Measurements from ENCODE around the gene ANKRD33. TPM values are rescaled to one million over a fixed set of nuclear protein-coding genes. Genes with fewer than 3 reads are reported as not detected.

Gene ANKRD33
- total and polyA plus RNA-seq, 2 of the 8 experiments (the other 6 are each of a cell fraction or from before 2014, with no cell fraction given) = 0.41 to 0.53 TPM

DNA sequence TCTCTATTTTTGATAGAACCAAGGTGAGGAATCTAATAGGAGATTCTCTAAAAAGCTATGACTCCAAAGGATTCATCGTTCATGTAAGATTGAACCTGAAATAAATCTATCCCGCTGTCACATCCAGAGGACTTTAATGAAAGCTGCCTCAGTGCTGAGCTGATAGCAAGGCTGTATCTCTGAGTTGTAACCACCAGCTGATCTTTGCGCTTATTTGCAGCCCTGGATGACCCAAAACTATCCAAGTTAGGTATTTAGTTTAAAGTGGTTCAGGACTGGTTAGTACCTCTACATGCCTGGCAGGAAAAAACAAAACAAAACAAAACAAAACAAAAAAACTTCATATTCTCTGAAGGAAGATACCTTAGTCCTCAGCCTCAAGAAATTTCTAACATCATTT lies 8.8 kb upstream of the ANKRD33 start (continued):
- TF ChIP-seq, protein P1, sequence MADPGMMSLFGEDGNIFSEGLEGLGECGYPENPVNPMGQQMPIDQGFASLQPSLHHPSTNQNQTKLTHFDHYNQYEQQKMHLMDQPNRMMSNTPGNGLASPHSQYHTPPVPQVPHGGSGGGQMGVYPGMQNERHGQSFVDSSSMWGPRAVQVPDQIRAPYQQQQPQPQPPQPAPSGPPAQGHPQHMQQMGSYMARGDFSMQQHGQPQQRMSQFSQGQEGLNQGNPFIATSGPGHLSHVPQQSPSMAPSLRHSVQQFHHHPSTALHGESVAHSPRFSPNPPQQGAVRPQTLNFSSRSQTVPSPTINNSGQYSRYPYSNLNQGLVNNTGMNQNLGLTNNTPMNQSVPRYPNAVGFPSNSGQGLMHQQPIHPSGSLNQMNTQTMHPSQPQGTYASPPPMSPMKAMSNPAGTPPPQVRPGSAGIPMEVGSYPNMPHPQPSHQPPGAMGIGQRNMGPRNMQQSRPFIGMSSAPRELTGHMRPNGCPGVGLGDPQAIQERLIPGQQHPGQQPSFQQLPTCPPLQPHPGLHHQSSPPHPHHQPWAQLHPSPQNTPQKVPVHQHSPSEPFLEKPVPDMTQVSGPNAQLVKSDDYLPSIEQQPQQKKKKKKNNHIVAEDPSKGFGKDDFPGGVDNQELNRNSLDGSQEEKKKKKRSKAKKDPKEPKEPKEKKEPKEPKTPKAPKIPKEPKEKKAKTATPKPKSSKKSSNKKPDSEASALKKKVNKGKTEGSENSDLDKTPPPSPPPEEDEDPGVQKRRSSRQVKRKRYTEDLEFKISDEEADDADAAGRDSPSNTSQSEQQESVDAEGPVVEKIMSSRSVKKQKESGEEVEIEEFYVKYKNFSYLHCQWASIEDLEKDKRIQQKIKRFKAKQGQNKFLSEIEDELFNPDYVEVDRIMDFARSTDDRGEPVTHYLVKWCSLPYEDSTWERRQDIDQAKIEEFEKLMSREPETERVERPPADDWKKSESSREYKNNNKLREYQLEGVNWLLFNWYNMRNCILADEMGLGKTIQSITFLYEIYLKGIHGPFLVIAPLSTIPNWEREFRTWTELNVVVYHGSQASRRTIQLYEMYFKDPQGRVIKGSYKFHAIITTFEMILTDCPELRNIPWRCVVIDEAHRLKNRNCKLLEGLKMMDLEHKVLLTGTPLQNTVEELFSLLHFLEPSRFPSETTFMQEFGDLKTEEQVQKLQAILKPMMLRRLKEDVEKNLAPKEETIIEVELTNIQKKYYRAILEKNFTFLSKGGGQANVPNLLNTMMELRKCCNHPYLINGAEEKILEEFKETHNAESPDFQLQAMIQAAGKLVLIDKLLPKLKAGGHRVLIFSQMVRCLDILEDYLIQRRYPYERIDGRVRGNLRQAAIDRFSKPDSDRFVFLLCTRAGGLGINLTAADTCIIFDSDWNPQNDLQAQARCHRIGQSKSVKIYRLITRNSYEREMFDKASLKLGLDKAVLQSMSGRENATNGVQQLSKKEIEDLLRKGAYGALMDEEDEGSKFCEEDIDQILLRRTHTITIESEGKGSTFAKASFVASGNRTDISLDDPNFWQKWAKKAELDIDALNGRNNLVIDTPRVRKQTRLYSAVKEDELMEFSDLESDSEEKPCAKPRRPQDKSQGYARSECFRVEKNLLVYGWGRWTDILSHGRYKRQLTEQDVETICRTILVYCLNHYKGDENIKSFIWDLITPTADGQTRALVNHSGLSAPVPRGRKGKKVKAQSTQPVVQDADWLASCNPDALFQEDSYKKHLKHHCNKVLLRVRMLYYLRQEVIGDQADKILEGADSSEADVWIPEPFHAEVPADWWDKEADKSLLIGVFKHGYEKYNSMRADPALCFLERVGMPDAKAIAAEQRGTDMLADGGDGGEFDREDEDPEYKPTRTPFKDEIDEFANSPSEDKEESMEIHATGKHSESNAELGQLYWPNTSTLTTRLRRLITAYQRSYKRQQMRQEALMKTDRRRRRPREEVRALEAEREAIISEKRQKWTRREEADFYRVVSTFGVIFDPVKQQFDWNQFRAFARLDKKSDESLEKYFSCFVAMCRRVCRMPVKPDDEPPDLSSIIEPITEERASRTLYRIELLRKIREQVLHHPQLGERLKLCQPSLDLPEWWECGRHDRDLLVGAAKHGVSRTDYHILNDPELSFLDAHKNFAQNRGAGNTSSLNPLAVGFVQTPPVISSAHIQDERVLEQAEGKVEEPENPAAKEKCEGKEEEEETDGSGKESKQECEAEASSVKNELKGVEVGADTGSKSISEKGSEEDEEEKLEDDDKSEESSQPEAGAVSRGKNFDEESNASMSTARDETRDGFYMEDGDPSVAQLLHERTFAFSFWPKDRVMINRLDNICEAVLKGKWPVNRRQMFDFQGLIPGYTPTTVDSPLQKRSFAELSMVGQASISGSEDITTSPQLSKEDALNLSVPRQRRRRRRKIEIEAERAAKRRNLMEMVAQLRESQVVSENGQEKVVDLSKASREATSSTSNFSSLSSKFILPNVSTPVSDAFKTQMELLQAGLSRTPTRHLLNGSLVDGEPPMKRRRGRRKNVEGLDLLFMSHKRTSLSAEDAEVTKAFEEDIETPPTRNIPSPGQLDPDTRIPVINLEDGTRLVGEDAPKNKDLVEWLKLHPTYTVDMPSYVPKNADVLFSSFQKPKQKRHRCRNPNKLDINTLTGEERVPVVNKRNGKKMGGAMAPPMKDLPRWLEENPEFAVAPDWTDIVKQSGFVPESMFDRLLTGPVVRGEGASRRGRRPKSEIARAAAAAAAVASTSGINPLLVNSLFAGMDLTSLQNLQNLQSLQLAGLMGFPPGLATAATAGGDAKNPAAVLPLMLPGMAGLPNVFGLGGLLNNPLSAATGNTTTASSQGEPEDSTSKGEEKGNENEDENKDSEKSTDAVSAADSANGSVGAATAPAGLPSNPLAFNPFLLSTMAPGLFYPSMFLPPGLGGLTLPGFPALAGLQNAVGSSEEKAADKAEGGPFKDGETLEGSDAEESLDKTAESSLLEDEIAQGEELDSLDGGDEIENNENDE (IDR thresholded peaks at IDR 0.05; ENCODE audit: insufficient replicate concordance, low read length) = no peak
- TF ChIP-seq RNF2 (IDR thresholded peaks at IDR 0.05; ENCODE audit: borderline replicate concordance, low read depth, low read length, missing control alignments, poor library complexity, severe bottlenecking) (no peak), KDM4A (IDR thresholded peaks at IDR 0.05; ENCODE audit: low read depth, low read length, severe bottlenecking) (no peak), KDM1A (IDR thresholded peaks at IDR 0.05; ENCODE audit: borderline replicate concordance, low read length) (no peak), TAF1 (IDR thresholded peaks at IDR 0.05; ENCODE audit: low read depth, low read length) (no peak), RAD21 (IDR thresholded peaks at IDR 0.05 in 1 of 2, conservative IDR thresholded peaks at IDR 0.05 in 1 of 2; ENCODE audit: low read depth in 2 of 2, low read length in 2 of 2) (no peak), TAF7 (optimal IDR thresholded peaks at IDR 0.05; ENCODE audit: borderline replicate concordance, low read depth, low read length) (no peak)

Data from H1 (cell line).